ENCODE results near the gene ARL10. TPM values are rescaled to one million over a fixed set of nuclear protein-coding genes. Genes with fewer than 3 reads are reported as not detected.

ARL10 gene
- total RNA-seq, 1 donor from 2014 or later = 4.2 TPM

GRCh38 chr5:176366232-176366894, 1.1 kb downstream of the ARL10 start:
- FAIRE-seq (no peak), DNase-seq (ENCODE audit: low read depth) (no peak)
- peak overlapping the region; percentile 70 for H3K4me3 ChIP-seq (ENCODE audit: low read depth, low read length)
- TF ChIP-seq, protein P1, sequence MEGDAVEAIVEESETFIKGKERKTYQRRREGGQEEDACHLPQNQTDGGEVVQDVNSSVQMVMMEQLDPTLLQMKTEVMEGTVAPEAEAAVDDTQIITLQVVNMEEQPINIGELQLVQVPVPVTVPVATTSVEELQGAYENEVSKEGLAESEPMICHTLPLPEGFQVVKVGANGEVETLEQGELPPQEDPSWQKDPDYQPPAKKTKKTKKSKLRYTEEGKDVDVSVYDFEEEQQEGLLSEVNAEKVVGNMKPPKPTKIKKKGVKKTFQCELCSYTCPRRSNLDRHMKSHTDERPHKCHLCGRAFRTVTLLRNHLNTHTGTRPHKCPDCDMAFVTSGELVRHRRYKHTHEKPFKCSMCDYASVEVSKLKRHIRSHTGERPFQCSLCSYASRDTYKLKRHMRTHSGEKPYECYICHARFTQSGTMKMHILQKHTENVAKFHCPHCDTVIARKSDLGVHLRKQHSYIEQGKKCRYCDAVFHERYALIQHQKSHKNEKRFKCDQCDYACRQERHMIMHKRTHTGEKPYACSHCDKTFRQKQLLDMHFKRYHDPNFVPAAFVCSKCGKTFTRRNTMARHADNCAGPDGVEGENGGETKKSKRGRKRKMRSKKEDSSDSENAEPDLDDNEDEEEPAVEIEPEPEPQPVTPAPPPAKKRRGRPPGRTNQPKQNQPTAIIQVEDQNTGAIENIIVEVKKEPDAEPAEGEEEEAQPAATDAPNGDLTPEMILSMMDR (IDR thresholded peaks at IDR 0.05; ENCODE audit: insufficient read depth, low read length, severe bottlenecking) = no peak
- H3K36me3 ChIP-seq (ENCODE audit: control insufficient read depth, insufficient read depth, low read length) = peaks cover 5% of the 10 kb centered on the region
- no peaks in the 10 kb centered on the region for H3K27me3 ChIP-seq (ENCODE audit: control insufficient read depth, insufficient read depth, low read length)

DNA sequence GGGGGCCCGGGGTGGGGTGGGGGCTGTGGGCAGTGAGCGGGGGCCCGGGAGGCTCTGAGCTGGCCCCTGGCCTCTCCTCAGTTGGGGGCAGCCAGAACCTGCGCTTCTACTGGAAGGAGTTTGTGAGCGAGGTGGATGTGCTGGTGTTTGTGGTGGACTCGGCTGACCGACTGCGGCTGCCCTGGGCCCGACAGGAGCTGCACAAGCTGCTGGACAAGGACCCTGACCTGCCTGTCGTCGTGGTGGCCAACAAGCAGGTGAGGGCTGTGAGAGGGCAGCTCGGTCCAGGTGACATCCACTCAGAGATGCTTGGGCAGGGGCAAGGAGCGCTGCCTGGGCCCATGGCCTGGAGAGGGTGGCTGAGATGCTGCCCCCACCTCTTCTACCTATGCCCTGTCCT, 3.4 kb downstream of the ARL10 start:
- DNase-seq (ENCODE audit: low read depth) = no peak
- Histone ChIP-seq H3K27me3 (ENCODE audit: control insufficient read depth, insufficient read depth, low read length) (no peaks in the 10 kb centered on the region), H3K36me3 (ENCODE audit: control insufficient read depth, insufficient read depth, low read length) (peaks cover 7% of the 10 kb centered on the region), H3K4me3 (ENCODE audit: low read depth, low read length) (no peak overlapping the region)
- FAIRE-seq = no peak
- TF ChIP-seq, protein P1 (IDR thresholded peaks at IDR 0.05; ENCODE audit: insufficient read depth, low read length, severe bottlenecking) = no peak

- FAIRE-seq (no peak), DNase-seq (ENCODE audit: low read depth) (no peak)
- H3K4me3 ChIP-seq (ENCODE audit: low read depth, low read length) = no peak overlapping the region
- peaks cover 7% of the 10 kb centered on the region for H3K36me3 ChIP-seq (ENCODE audit: control insufficient read depth, insufficient read depth, low read length)
- TF ChIP-seq, protein P1 (IDR thresholded peaks at IDR 0.05; ENCODE audit: insufficient read depth, low read length, severe bottlenecking) = no peak
- no peaks in the 10 kb centered on the region for H3K27me3 ChIP-seq (ENCODE audit: control insufficient read depth, insufficient read depth, low read length)
Observed at GRCh38 chr5:176369934-176370711, 4.8 kb downstream of the ARL10 start.

- H3K36me3 ChIP-seq (ENCODE audit: control insufficient read depth, insufficient read depth, low read length) = peaks cover 7% of the 10 kb centered on the region
- TF ChIP-seq, protein P1 (IDR thresholded peaks at IDR 0.05; ENCODE audit: insufficient read depth, low read length, severe bottlenecking) = no peak
- FAIRE-seq (no peak), DNase-seq (ENCODE audit: low read depth) (no peak)
- no peak overlapping the region for H3K4me3 ChIP-seq (ENCODE audit: low read depth, low read length)
- H3K27me3 ChIP-seq (ENCODE audit: control insufficient read depth, insufficient read depth, low read length) = no peaks in the 10 kb centered on the region
Observed at GRCh38 chr5:176371621-176372539, 6.6 kb downstream of the ARL10 start.

DNA sequence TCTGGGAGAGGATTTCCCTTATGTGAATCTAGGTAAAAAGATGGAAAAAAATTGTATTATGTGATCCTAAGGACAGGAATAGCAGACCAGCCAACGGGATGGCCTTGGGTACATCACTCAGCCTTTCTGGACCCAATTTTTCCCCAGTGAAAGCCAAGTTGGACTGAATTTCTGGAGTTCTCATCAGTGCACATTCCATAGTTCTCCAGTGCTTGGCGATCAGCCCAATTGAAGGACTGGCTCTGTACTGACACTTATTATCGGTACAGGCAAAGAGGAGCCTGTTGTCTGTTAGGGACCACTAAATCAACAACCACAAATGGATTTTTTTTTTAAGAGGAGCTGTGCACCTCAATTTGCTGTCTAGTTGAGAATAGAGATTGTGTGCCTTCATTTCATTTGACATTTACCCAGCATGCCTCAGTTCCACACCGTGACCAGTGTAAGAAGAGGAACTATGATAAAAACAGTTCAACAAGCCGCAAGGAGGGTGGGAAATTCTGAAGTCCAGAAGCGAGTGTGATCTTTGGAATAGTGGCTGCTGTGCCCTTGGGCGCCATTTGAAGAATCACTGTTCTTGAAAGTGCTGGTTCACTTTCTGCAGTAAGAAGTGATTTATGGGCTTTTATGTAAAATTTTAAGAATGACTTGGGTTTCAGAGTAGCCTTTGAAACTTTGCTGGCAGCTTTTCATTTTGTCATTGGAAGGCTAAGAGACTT, 8.0 kb downstream of the ARL10 start:
- TF ChIP-seq, protein P1 (IDR thresholded peaks at IDR 0.05; ENCODE audit: insufficient read depth, low read length, severe bottlenecking) = no peak
- H3K36me3 ChIP-seq (ENCODE audit: control insufficient read depth, insufficient read depth, low read length) = peaks cover 7% of the 10 kb centered on the region
- FAIRE-seq (no peak), DNase-seq (ENCODE audit: low read depth) (no peak)
- H3K27me3 ChIP-seq (ENCODE audit: control insufficient read depth, insufficient read depth, low read length) = no peaks in the 10 kb centered on the region
- H3K4me3 ChIP-seq (ENCODE audit: low read depth, low read length) = no peak overlapping the region

All from bronchial epithelial cell (primary cell).